ENCODE results near the gene OPCML. TPM values are rescaled to one million over a fixed set of nuclear protein-coding genes. Genes with fewer than 3 reads are reported as not detected.

Gene OPCML
- polyA plus RNA-seq, 1 donor from 2014 or later = 11.6 TPM

- Histone ChIP-seq H3K9me2 (ENCODE audit: insufficient read depth, low read length) (no peaks in the 10 kb centered on the region), H3K27ac (ENCODE audit: low read length) (no peak overlapping the region), H3K4me3 (ENCODE audit: low read length) (no peak overlapping the region), H3K4me2 (ENCODE audit: low read length) (no peak overlapping the region), H3K9ac (ENCODE audit: low read length) (no peak overlapping the region), H4K20me1 (ENCODE audit: insufficient read depth) (no peaks in the 10 kb centered on the region), H3K79me2 (replicated peaks; ENCODE audit: insufficient read depth, low read length) (no peaks in the 10 kb centered on the region), H3K27me3 (ENCODE audit: insufficient read depth, low read depth, low read length) (no peaks in the 10 kb centered on the region), H2AFZ (ENCODE audit: low read depth, low read length) (no peak overlapping the region), H3F3A (ENCODE audit: insufficient read depth, low read length, poor library complexity, severe bottlenecking) (no peaks in the 10 kb centered on the region), H3K36me3 (ENCODE audit: insufficient read depth, low read length) (no peaks in the 10 kb centered on the region), H3K9me3 (ENCODE audit: low read length) (no peaks in the 10 kb centered on the region)
- TF ChIP-seq RAD21 (conservative IDR thresholded peaks at IDR 0.05) (no peak), EZH2 (IDR thresholded peaks at IDR 0.05; ENCODE audit: borderline replicate concordance, insufficient read depth, low read length, poor library complexity, severe bottlenecking) (no peak), SMC3 (conservative IDR thresholded peaks at IDR 0.05; ENCODE audit: poor library complexity) (no peak), TAF1 (IDR thresholded peaks at IDR 0.05; ENCODE audit: low read depth) (no peak), EP300 (conservative IDR thresholded peaks at IDR 0.05; ENCODE audit: poor library complexity, severe bottlenecking) (no peak), POLR2AphosphoS5 (IDR thresholded peaks at IDR 0.05) (no peak), MXI1 (conservative IDR thresholded peaks at IDR 0.05; ENCODE audit: poor library complexity, severe bottlenecking) (no peak)
- TF ChIP-seq, protein P1, sequence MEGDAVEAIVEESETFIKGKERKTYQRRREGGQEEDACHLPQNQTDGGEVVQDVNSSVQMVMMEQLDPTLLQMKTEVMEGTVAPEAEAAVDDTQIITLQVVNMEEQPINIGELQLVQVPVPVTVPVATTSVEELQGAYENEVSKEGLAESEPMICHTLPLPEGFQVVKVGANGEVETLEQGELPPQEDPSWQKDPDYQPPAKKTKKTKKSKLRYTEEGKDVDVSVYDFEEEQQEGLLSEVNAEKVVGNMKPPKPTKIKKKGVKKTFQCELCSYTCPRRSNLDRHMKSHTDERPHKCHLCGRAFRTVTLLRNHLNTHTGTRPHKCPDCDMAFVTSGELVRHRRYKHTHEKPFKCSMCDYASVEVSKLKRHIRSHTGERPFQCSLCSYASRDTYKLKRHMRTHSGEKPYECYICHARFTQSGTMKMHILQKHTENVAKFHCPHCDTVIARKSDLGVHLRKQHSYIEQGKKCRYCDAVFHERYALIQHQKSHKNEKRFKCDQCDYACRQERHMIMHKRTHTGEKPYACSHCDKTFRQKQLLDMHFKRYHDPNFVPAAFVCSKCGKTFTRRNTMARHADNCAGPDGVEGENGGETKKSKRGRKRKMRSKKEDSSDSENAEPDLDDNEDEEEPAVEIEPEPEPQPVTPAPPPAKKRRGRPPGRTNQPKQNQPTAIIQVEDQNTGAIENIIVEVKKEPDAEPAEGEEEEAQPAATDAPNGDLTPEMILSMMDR (IDR thresholded peaks at IDR 0.05; ENCODE audit: poor library complexity, severe bottlenecking) = no peak
- TF ChIP-seq, protein P2, sequence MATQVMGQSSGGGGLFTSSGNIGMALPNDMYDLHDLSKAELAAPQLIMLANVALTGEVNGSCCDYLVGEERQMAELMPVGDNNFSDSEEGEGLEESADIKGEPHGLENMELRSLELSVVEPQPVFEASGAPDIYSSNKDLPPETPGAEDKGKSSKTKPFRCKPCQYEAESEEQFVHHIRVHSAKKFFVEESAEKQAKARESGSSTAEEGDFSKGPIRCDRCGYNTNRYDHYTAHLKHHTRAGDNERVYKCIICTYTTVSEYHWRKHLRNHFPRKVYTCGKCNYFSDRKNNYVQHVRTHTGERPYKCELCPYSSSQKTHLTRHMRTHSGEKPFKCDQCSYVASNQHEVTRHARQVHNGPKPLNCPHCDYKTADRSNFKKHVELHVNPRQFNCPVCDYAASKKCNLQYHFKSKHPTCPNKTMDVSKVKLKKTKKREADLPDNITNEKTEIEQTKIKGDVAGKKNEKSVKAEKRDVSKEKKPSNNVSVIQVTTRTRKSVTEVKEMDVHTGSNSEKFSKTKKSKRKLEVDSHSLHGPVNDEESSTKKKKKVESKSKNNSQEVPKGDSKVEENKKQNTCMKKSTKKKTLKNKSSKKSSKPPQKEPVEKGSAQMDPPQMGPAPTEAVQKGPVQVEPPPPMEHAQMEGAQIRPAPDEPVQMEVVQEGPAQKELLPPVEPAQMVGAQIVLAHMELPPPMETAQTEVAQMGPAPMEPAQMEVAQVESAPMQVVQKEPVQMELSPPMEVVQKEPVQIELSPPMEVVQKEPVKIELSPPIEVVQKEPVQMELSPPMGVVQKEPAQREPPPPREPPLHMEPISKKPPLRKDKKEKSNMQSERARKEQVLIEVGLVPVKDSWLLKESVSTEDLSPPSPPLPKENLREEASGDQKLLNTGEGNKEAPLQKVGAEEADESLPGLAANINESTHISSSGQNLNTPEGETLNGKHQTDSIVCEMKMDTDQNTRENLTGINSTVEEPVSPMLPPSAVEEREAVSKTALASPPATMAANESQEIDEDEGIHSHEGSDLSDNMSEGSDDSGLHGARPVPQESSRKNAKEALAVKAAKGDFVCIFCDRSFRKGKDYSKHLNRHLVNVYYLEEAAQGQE (IDR thresholded peaks at IDR 0.05; ENCODE audit: borderline replicate concordance) = no peak
Observed at GRCh38 chr11:132649277-132649676, 883.0 kb downstream of the OPCML start.

- Histone ChIP-seq H3K4me2 (ENCODE audit: low read length) (no peak overlapping the region), H3F3A (ENCODE audit: insufficient read depth, low read length, poor library complexity, severe bottlenecking) (no peaks in the 10 kb centered on the region), H3K27me3 (ENCODE audit: insufficient read depth, low read depth, low read length) (no peaks in the 10 kb centered on the region), H3K9ac (ENCODE audit: low read length) (no peak overlapping the region), H4K20me1 (ENCODE audit: insufficient read depth) (no peaks in the 10 kb centered on the region), H3K9me2 (ENCODE audit: insufficient read depth, low read length) (no peaks in the 10 kb centered on the region), H3K79me2 (replicated peaks; ENCODE audit: insufficient read depth, low read length) (no peaks in the 10 kb centered on the region), H3K27ac (ENCODE audit: low read length) (no peak overlapping the region), H3K9me3 (ENCODE audit: low read length) (no peaks in the 10 kb centered on the region), H3K36me3 (ENCODE audit: insufficient read depth, low read length) (no peaks in the 10 kb centered on the region), H2AFZ (ENCODE audit: low read depth, low read length) (no peak overlapping the region), H3K4me3 (ENCODE audit: low read length) (no peak overlapping the region)
- TF ChIP-seq POLR2AphosphoS5 (IDR thresholded peaks at IDR 0.05) (no peak), RAD21 (conservative IDR thresholded peaks at IDR 0.05) (no peak), EZH2 (IDR thresholded peaks at IDR 0.05; ENCODE audit: borderline replicate concordance, insufficient read depth, low read length, poor library complexity, severe bottlenecking) (no peak), MXI1 (conservative IDR thresholded peaks at IDR 0.05; ENCODE audit: poor library complexity, severe bottlenecking) (no peak), EP300 (conservative IDR thresholded peaks at IDR 0.05; ENCODE audit: poor library complexity, severe bottlenecking) (no peak)
- TF ChIP-seq, protein P1 (IDR thresholded peaks at IDR 0.05; ENCODE audit: poor library complexity, severe bottlenecking) = no peak
Observed at GRCh38 chr11:132648851-132649250, 883.5 kb downstream of the OPCML start.
